HG03558 (cell line): ENCODE measurements around the gene ATP13A5.

Experiments
- ATAC-seq: cut with Tn5 transposase; IDR thresholded peaks from one replicate; pipeline ENCODE4 v1.9.1; 2021; ENCODE audit warnings: moderate number of reproducible peaks; ENCODE audit not compliant: unreplicated experiment; ENCODE audit errors: extremely low read depth

ATP13A5 gene

GRCh38 chr3:193378706-193379105, at the start of gene ATP13A5:
Gene ATP13A5, minus strand, starts transcription at chr3:193378753. Its CDS starts 28 bp downstream, at chr3:193378725.
- ATAC-seq: no peak

- no peak for ATAC-seq
These were observed 40.2 kb upstream of the ATP13A5 start for GRCh38 chr3:193418576-193419373.

- no peak for ATAC-seq
These were observed 38.1 kb upstream of the ATP13A5 start for GRCh38 chr3:193416629-193417028.

DNA sequence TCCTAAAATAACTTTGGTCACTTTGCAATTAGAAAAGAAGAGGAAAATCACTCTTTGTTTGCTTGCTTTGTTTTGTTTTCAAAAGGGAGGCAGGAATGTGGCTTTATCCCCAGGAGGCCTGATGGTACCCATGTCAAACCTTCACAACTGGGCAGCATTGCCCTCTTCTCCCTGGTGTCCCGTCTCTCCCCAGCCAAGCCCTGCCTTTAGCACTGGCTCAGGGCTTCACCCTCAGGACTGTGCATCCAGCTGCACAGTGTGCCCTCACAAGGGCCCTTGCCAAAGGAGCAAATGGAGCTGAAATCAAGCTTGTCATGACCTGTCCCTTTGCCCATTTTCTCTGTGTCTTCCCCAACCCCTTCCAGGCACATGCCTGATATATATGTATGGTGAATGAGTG, 29.1 kb upstream of the ATP13A5 start:
- ATAC-seq: no peak

DNA sequence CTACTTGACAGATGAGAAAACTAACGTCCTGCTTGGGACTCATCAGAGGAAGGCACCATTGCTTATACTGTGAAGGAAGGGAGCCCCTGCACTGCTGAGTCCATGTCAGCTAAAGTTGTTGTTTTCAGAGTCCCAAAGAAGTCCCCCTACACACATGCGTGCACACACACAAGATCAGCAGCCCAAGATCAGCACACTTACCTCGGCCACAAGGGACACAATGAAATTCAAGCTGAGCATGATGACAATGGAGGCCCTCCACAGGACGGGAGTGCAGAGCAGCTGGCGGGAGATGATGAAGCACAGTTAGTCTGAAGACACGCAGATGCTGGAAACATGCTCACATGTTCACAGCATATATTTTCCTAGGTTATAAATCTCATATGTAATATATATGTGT, 28.6 kb upstream of the ATP13A5 start:
- no peak for ATAC-seq

DNA sequence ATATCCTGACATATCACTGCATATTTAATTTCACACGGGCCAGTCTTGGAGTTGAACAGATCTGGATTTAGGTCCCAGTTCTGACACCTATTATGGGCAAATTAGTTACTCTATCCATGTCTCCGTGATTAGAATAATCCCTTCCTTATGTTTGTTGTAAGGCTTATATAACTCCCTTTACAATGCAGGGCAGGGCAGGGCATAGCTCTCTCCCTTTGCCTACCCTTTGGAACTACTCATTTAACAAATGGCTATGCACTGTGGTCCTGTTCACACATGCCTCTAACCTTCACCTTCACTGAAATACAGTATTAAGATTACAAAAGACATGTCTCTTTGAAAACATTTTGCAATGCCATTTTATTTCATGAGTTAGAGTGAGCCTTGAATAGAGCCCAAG, 24.8 kb upstream of the ATP13A5 start:
- ATAC-seq: no peak

DNA sequence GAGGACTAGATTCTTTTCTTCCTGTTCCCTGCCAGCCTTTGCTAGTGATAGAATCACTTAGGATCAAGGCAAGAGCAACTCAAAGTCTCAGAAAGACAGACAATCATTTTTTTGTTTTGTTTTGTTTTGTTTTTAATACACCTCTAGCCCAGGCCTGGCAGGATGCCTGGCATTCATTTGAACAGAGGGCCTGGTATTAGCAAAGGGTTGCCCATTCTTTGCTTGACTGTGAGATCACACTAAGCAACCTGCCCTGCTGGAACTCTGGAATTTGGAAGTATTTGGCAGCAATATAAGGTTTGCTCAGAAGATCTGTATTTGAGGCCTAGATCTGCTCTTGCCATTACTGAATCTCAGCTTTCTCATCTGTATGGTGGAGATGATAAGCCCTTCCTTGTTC, 21.8 kb upstream of the ATP13A5 start:
- ATAC-seq: no peak

DNA sequence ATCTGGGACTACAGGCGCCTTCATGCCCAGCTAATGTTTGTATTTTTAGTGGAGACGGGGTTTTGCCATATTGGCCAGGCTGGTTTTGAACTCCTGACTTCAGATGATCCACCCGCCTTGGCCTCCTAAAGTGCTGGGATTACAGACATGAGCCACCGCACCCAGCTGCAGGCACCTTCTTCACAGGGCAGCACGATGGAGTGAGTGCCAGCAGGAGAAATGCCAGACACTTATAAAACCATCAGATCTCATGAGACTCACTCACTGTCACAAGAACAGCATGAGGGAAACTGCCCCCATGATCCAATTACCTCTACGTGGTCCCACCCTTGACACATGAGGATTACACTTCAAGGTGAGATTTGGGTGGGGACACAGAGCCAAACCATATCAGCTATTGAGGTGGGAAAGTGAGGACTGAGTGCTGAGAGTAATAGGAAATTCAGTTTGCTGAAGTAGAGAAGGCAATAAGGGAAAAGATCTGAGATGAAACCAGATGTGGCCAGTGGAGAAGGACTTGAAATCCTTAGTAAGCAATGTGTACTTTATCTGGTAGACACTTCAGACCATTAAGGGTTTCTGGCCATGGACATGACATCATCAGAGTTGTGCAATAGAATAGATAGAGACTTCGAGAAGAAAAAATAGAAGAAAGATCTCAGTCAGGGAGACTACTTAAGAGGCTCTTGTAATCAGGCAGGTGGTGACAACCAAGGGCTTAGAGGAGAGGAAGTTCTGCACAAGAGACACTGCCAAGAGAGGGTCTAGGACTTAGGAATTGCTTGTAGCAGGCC, 18.1 kb upstream of the ATP13A5 start:
- no peak for ATAC-seq

DNA sequence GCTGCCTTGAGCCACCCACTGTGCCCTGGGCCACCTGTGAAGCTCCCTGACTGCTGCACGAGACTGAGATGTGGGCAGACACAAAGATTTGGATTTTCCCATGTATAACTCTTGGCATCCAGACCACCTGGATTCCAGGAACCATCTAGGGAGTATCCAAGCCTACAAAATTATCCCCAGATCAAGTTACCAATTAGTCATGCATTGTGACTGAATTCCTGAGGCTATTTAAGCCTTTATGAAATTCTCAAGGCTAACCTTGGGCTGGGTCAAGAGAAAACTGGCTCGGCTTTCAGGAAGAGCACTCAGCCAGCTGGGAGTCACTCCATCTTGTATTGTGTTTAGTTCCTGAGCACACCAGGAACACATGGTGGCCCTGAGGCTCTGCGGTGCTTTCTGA, 13.3 kb upstream of the ATP13A5 start:
- no peak for ATAC-seq

DNA sequence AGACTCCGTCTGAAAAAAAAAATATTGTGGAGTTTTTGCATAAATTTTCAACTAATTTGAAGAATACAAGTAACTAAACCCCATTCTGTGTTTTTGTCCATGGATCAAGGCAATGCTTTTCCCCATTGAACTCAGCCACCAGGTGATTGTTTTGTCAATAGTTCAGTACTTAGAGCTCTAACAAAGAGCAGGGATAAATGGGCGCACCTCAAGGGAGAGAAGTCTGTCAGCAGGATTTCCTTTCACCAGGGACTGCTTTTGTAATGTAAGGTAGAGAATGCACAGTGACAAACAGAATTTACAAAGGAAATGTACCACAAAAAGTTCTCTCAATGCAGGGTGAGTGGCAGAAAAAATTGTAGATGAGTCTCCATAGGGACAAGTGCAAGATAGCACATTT, 10.8 kb upstream of the ATP13A5 start:
- no peak for ATAC-seq

DNA sequence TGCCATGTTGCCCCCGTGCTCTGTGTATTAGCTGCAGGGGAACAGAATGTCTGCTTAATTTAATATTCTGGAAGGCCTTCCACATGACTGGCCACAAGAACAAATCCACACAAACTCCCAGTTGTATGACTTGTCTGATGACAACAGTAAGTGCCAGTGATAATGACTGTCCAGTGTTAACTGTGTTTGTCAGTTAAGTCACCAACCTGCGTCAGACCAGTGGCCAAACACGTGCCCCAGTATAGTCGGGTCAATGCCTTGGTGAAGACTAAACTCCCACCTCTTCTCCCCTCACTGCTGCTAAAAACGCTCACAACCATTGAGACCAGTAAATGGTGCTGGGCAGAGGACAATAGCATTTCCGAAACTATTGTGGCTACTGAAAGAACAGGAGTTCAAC, 9.8 kb upstream of the ATP13A5 start:
- ATAC-seq: no peak

- no peak for ATAC-seq
These were observed 9.0 kb upstream of the ATP13A5 start for GRCh38 chr3:193387596-193387995.

GRCh38 chr3:193377591-193377990, 962 bp downstream of the ATP13A5 start:
- ATAC-seq: no peak

DNA sequence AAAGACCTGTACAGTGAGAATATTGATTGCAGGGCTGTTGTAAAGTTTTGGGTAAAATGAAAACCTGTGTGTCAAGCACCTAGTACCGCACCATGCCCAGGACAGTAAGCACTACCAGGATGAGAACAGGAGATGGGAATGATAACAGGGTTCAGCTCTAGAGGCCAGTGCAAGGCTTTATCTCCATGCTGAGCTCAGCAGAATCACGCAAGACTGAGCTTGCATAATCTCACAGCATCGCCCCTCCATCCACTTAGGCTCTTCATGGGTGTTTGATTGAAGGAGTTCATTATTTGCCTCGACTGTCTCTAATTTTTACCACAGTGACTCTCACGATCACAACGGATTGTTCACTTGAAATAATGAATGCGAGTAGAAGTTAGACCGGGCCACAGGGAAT, 2.9 kb downstream of the ATP13A5 start:
- no peak for ATAC-seq

GRCh38 chr3:193372783-193373182, 5.8 kb downstream of the ATP13A5 start:
- no peak for ATAC-seq

GRCh38 chr3:193367868-193368267, 10.7 kb downstream of the ATP13A5 start:
- no peak for ATAC-seq

DNA sequence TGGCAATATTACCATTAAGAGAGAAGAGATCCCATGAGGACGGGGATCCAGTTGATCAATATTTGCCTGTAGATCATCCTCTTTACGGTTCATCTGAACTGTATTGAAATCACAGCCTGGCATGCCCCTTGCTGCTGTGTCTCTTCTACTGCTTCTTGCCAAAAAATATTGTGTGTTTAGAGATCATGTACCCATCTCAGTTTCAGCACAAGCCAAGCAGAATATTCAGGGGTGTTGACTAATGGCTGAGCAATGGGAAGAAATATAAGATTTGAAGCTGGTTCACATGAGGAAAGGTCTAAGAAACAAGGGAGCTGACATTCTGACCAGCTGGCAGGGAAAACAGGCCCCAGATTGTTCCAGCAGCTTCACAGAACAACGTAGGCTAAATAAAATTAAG, 21.3 kb downstream of the ATP13A5 start:
- no peak for ATAC-seq

GRCh38 chr3:193354423-193354822, 24.1 kb downstream of the ATP13A5 start:
- ATAC-seq: no peak

GRCh38 chr3:193350744-193351143, 27.8 kb downstream of the ATP13A5 start:
- ATAC-seq: no peak

DNA sequence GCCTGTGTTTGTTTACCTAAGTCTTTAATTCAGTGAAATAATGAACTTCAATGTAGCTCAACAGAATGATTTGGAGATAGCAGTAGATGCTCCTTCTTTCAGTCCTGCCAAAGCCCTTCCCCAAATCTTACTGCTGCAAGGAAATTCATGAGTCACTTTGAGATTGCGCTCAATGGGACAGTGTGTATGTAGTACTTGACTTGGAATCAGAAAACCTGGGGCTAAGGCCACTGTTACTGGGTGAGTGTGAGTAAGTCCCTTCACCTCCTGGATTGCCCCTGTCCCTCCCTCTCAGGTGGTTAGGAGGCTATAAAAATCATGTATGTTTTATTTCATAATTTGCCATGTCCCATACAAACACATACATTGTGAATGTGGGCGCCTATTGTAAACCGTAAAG, 29.9 kb downstream of the ATP13A5 start:
- ATAC-seq: no peak
